Right lobe of liver (tissue), 4 donors: ENCODE measurements around the gene CD48.

Source experiments
- POLR2A ChIP-seq: fragments of 450-650 bp; IDR thresholded peaks from one replicate; pipeline ENCODE4 v1.6.1; 2017; ENCODE audit warnings: antibody characterized with exemption, mild to moderate bottlenecking
- TF ChIP-seq, protein P1 (sequence below), 4 donors: fragments of 200-600 bp in 3 of 4; fragments of 450-650 bp in 1 of 4; IDR thresholded peaks; one replicate each; pipeline versions ENCODE4 v1.5.1 to v1.8.0; 2016 to 2022; ENCODE audit warnings: antibody characterized with exemption in 4 of 4, mild to moderate bottlenecking in 2 of 4
- donor health status: DM: no; HTN: no; CAD: no.
- donor health status: DM: no; HTN: no; CAD: no.
- donor health status: DM: no; HTN: yes; CAD: no.

DNA sequence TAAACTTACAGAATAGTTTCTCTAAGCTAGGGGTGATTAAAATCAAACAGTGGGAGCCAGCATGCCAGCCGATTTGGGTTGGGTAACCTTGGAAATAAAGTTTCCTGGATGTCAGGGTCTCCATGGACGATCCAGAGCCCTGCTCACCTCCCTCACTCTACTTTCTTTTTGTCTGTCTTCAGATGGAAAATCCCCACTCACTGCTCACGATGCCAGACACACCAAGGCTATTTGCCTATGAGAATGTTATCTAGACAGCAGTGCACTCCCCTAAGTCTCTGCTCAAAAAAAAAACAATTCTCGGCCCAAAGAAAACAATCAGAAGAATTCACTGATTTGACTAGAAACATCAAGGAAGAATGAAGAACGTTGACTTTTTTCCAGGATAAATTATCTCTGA lies 41.3 kb upstream of the CD48 start:
- TF ChIP-seq, protein P1, sequence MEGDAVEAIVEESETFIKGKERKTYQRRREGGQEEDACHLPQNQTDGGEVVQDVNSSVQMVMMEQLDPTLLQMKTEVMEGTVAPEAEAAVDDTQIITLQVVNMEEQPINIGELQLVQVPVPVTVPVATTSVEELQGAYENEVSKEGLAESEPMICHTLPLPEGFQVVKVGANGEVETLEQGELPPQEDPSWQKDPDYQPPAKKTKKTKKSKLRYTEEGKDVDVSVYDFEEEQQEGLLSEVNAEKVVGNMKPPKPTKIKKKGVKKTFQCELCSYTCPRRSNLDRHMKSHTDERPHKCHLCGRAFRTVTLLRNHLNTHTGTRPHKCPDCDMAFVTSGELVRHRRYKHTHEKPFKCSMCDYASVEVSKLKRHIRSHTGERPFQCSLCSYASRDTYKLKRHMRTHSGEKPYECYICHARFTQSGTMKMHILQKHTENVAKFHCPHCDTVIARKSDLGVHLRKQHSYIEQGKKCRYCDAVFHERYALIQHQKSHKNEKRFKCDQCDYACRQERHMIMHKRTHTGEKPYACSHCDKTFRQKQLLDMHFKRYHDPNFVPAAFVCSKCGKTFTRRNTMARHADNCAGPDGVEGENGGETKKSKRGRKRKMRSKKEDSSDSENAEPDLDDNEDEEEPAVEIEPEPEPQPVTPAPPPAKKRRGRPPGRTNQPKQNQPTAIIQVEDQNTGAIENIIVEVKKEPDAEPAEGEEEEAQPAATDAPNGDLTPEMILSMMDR (IDR thresholded peaks at IDR 0.05): no peak
- no peak for TF ChIP-seq POLR2A
